Choroid plexus epithelial cell (primary cell): ENCODE measurements around the gene DHX32.

Experiments
- DNase-seq: peaks from one replicate; pipeline ENCODE4 v3.0.0-alpha.2; 2010; ENCODE audit warnings: low read depth
- H3K4me3 ChIP-seq: 2 replicates; pipeline ENCODE4 v1.5.1; 2011; ENCODE audit warnings: low read depth, mild to moderate bottlenecking, control low read depth, low read length, moderate library complexity
- CTCF ChIP-seq: conservative IDR thresholded peaks from 2 replicates; pipeline ENCODE4 v1.5.1; 2011; ENCODE audit warnings: low read depth, mild to moderate bottlenecking, control low read depth, inconsistent platforms, low read length, moderate library complexity

The DHX32 gene

GRCh38 chr10:125850766-125851731, 30.0 kb downstream of the DHX32 start:
- DNase-seq = no peak
- TF ChIP-seq CTCF = no peak

GRCh38 chr10:125849448-125849847, 31.6 kb downstream of the DHX32 start:
- DNase-seq = no peak
- H3K4me3 ChIP-seq = no peak overlapping the region
- no peak for TF ChIP-seq CTCF

More at GRCh38 chr10:125850766-125851731, 30.0 kb downstream of the DHX32 start:
- H3K4me3 ChIP-seq = no peak overlapping the region

GRCh38 chr10:125848857-125849256, 32.2 kb downstream of the DHX32 start:
- H3K4me3 ChIP-seq = no peak overlapping the region
- DNase-seq = no peak
- TF ChIP-seq CTCF = no peak

GRCh38 chr10:125848371-125848770, 32.7 kb downstream of the DHX32 start:
- no peak overlapping the region for H3K4me3 ChIP-seq
- no peak for TF ChIP-seq CTCF
- no peak for DNase-seq

GRCh38 chr10:125846894-125847293, 34.2 kb downstream of the DHX32 start:
- no peak for TF ChIP-seq CTCF
- DNase-seq = no peak
- no peak overlapping the region for H3K4me3 ChIP-seq

- DNase-seq = no peak
- H3K4me3 ChIP-seq = no peak overlapping the region
Observed at GRCh38 chr10:125845617-125846016, 35.5 kb downstream of the DHX32 start.

More at GRCh38 chr10:125845617-125846016, 35.5 kb downstream of the DHX32 start:
- TF ChIP-seq CTCF = no peak
